Measurements from ENCODE around the gene VEGFD. TPM values are rescaled to one million over a fixed set of nuclear protein-coding genes. Genes with fewer than 3 reads are reported as not detected.

The VEGFD gene
- polyA plus RNA-seq, 2 of the 4 experiments (the other 2 are of a cell fraction), result 0.57 to 1.8 TPM

DNA sequence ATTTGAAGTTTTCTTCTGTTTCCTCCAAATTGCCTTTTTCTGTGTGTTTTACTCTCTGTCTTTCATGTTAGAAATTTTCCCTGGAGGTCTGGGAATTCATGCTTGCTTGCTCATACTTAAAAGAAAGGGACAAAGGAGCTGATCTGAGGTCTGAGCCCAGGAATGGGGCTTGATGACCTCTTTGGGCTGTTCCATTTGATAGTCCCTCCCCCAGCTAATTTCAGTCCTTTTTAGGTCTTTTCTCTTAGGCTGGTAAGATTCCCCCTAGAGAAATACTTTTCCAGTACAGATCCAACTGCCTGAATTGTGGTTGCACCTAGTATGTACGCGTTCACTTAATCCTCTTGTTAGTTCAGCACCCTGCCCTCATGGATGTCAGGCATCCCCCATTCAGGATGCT, 43.3 kb downstream of the VEGFD start:
- DNase-seq (ENCODE audit: low read depth in 1 of 2, low spot score in 1 of 2), result no peak
- Histone ChIP-seq H3K9me3 (no peaks in the 10 kb centered on the region), H3K4me2 (no peak overlapping the region), H3K27ac (peak overlapping the region in 1 of 2 experiments; percentile 25; a peak in 1 of 6 replicates), H3K4me1 (peaks cover 24% of the 10 kb centered on the region), H3K4me3 (no peak overlapping the region)
- WGBS (ENCODE audit: missing lambda C conversion rate), result 100% methylated on average over 2 of the region's 2 CpGs
- CTCF ChIA-PET, result no interaction called here
- ATAC-seq, result no peak
- POLR2A ChIA-PET, result no interaction called here
- no peak for TF ChIP-seq HOXA7 (CRISPR knock-in tag; IDR thresholded peaks at IDR 0.05)
- FAIRE-seq, result no peak

DNA sequence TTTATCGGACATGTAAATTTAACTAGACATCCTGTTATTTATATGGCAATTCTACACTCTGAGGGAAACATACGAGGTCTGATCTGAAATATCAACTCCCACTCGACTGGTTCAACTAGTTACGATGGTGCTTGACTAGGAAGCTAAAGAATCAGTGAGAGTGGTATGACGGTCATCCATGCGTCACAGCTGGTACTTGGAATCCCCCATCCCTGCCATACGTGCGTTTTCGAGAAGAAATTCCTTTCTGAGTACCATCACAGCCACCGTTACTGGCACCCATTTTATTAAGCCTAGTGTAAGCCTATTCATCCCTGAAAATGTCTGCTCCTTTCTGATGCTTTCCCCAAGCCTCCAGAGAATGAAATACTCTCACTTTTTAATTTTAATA, 48.2 kb downstream of the VEGFD start:
- H3K27ac ChIP-seq, result peak overlapping the region; percentile 48 to 56; a peak in 5 of 6 replicates
- peak overlapping the region; percentile 85 for H3K4me2 ChIP-seq
- DNase-seq (ENCODE audit: low read depth in 1 of 2, low spot score in 1 of 2) (peak; percentile 53 to 73), FAIRE-seq (no peak), ATAC-seq (peak; percentile 55 to 69)
- ChIA-PET CTCF (interaction anchor here (1.0 kb wide), 1 partner anchor 13 kb away, joined by 3 read pairs; no protein-coding TSS in a partner anchor), POLR2A (interaction anchor here (0.7 kb wide), 1 partner anchor 65 kb away, joined by 5 read pairs; no protein-coding TSS in a partner anchor)
- H3K9me3 ChIP-seq, result no peaks in the 10 kb centered on the region
- WGBS (ENCODE audit: missing lambda C conversion rate), result 4% methylated on average over 10 of the region's 10 CpGs
- H3K4me3 ChIP-seq, result peak overlapping the region; percentile 58
- TF ChIP-seq, protein P1, sequence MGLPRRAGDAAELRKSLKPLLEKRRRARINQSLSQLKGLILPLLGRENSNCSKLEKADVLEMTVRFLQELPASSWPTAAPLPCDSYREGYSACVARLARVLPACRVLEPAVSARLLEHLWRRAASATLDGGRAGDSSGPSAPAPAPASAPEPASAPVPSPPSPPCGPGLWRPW (IDR thresholded peaks at IDR 0.05), result no peak
- no peak for TF ChIP-seq CBX8 (IDR thresholded peaks at IDR 0.05)
- no peak for TF ChIP-seq PHF8 (IDR thresholded peaks at IDR 0.05; ENCODE audit: borderline replicate concordance, low read depth)
- TF ChIP-seq, protein P2, sequence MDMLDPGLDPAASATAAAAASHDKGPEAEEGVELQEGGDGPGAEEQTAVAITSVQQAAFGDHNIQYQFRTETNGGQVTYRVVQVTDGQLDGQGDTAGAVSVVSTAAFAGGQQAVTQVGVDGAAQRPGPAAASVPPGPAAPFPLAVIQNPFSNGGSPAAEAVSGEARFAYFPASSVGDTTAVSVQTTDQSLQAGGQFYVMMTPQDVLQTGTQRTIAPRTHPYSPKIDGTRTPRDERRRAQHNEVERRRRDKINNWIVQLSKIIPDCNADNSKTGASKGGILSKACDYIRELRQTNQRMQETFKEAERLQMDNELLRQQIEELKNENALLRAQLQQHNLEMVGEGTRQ (IDR thresholded peaks at IDR 0.05), result no peak
- TF ChIP-seq, protein P3, sequence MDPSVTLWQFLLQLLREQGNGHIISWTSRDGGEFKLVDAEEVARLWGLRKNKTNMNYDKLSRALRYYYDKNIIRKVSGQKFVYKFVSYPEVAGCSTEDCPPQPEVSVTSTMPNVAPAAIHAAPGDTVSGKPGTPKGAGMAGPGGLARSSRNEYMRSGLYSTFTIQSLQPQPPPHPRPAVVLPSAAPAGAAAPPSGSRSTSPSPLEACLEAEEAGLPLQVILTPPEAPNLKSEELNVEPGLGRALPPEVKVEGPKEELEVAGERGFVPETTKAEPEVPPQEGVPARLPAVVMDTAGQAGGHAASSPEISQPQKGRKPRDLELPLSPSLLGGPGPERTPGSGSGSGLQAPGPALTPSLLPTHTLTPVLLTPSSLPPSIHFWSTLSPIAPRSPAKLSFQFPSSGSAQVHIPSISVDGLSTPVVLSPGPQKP (IDR thresholded peaks at IDR 0.05; ENCODE audit: low read depth, low read length), result no peak
- TF ChIP-seq, protein P4, sequence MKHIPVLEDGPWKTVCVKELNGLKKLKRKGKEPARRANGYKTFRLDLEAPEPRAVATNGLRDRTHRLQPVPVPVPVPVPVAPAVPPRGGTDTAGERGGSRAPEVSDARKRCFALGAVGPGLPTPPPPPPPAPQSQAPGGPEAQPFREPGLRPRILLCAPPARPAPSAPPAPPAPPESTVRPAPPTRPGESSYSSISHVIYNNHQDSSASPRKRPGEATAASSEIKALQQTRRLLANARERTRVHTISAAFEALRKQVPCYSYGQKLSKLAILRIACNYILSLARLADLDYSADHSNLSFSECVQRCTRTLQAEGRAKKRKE (CRISPR knock-in tag; IDR thresholded peaks at IDR 0.05; ENCODE audit: low read depth), result no peak
- no peak for TF ChIP-seq RARB (CRISPR knock-in tag; IDR thresholded peaks at IDR 0.05)
- TF ChIP-seq, protein P5, sequence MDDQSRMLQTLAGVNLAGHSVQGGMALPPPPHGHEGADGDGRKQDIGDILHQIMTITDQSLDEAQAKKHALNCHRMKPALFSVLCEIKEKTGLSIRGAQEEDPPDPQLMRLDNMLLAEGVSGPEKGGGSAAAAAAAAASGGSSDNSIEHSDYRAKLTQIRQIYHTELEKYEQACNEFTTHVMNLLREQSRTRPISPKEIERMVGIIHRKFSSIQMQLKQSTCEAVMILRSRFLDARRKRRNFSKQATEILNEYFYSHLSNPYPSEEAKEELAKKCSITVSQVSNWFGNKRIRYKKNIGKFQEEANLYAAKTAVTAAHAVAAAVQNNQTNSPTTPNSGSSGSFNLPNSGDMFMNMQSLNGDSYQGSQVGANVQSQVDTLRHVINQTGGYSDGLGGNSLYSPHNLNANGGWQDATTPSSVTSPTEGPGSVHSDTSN (IDR thresholded peaks at IDR 0.05), result no peak
- no peaks in the 10 kb centered on the region; the same call in 2 of the 3 replicates for H3K4me1 ChIP-seq

DNA sequence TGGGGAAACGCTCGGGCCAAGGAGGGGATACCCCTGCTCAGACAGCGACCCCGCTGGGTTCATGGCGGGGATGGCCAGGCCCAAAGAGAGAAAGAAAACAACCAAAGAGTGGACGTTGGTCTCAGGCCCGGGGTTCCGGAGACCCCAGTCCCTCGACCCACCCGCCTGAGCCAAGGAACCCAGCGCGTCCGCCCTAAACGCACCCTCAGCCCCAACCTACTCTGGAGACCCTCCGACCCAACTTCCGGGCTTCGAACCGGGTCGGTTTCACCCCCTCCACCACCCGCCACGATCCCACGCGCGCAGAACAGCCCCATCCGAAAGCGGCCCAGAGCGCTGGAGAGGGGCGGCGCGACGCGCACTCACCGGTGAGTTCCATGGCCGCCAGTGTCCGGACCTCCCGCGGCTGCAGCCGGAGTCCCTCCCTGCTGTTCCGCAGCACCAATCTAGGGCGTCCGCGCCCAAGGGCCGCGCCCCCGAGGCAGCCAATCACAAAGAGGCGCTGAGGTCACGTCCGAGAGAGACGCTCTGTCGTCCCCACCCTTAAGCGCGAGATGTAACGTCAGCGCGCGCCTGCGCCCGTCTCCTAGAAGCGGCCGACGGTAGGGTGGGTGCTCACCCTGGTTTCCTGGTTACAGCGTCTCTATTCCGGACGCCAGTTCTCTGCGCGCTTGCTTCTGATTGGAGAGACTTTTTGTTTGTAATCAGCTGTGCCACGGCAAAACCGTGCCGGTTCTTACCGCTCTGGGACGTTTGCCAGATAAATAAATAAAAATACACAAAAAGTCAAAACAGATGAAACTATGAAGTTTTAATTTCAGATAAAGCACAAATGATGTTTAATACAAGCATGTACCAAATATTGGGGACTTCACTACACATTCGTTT, 48.8 kb downstream of the VEGFD start, which contains the start of gene PIGA:
TSS of gene PIGA (minus strand) at position 389 of the 888 bp plus-strand sequence. CDS start 3,593 bp downstream, outside the sequence.
- peak; percentile 99 for FAIRE-seq
- POLR2A ChIA-PET, result interaction anchor here (0.7 kb wide), 1 partner anchor 65 kb away, joined by 5 read pairs; no protein-coding TSS in a partner anchor
- H3K9me3 ChIP-seq, result no peaks in the 10 kb centered on the region
- CTCF ChIA-PET, result interaction anchor here (1.0 kb wide), 2 partner anchors 14 to 37 kb away, joined by 3 read pairs; no protein-coding TSS in a partner anchor
- H3K4me1 ChIP-seq, result no peaks in the 10 kb centered on the region; the same call in 2 of the 3 replicates
- peak within 1 kb of the TSS; percentile 85 for H3K4me2 ChIP-seq
- peak within 1 kb of the TSS; percentile 67 for H3K4me3 ChIP-seq
- WGBS (ENCODE audit: missing lambda C conversion rate), result 2% methylated on average over 34 of the region's 72 CpGs
- DNase-seq (ENCODE audit: low read depth in 1 of 2, low spot score in 1 of 2), result peak; percentile 92 to 97
- ATAC-seq, result peak; percentile 98 to 99
- H3K27ac ChIP-seq, result peak within 1 kb of the TSS; percentile 73 to 92
- no peak for TF ChIP-seq SREBF2 (IDR thresholded peaks at IDR 0.05)
- 0 out of 2 replicates have a peak, but pooled peaks have one; percentile 32 for TF ChIP-seq PHF8 (IDR thresholded peaks at IDR 0.05; ENCODE audit: borderline replicate concordance, low read depth)
- no peak for TF ChIP-seq EP300 (IDR thresholded peaks at IDR 0.05)
- no peak for TF ChIP-seq TFCP2L1 (CRISPR knock-in tag; IDR thresholded peaks at IDR 0.05)
- TF ChIP-seq FOXS1 (CRISPR knock-in tag; IDR thresholded peaks at IDR 0.05), result no peak
- no peak for TF ChIP-seq ZSCAN20 (CRISPR knock-in tag; IDR thresholded peaks at IDR 0.05)
- TF ChIP-seq BHLHE40 (IDR thresholded peaks at IDR 0.05; ENCODE audit: low read depth, low read length), result peak; percentile 71; the same call in 1 of the 2 replicates
- TF ChIP-seq ZC3H11A (IDR thresholded peaks at IDR 0.05), result no peak
- TF ChIP-seq, protein P6, sequence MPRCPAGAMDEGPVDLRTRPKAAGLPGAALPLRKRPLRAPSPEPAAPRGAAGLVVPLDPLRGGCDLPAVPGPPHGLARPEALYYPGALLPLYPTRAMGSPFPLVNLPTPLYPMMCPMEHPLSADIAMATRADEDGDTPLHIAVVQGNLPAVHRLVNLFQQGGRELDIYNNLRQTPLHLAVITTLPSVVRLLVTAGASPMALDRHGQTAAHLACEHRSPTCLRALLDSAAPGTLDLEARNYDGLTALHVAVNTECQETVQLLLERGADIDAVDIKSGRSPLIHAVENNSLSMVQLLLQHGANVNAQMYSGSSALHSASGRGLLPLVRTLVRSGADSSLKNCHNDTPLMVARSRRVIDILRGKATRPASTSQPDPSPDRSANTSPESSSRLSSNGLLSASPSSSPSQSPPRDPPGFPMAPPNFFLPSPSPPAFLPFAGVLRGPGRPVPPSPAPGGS (IDR thresholded peaks at IDR 0.05), result no peak
- TF ChIP-seq POLR2A (IDR thresholded peaks at IDR 0.05; ENCODE audit: low read length), result peak; percentile 54
- no peak for TF ChIP-seq JUNB (IDR thresholded peaks at IDR 0.05)
- TF ChIP-seq, protein P5 (IDR thresholded peaks at IDR 0.05), result no peak
- TF ChIP-seq EHF (CRISPR knock-in tag; IDR thresholded peaks at IDR 0.05), result no peak
- no peak for TF ChIP-seq MAZ (IDR thresholded peaks at IDR 0.05; ENCODE audit: borderline replicate concordance, low read depth, low read length)
- peak in 1 of 2 experiments; percentile 35; a peak in 1 of 5 replicates for TF ChIP-seq JUN (IDR thresholded peaks at IDR 0.05)
- TF ChIP-seq, protein P7, sequence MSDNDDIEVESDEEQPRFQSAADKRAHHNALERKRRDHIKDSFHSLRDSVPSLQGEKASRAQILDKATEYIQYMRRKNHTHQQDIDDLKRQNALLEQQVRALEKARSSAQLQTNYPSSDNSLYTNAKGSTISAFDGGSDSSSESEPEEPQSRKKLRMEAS (IDR thresholded peaks at IDR 0.05), result peak; percentile 43
- no peak for TF ChIP-seq POLR2AphosphoS2 (conservative IDR thresholded peaks at IDR 0.05; ENCODE audit: low read length)
